HEK293T (cell line): ENCODE results near the gene TRPT1.

Experiments
- BHLHE40 ChIP-seq: fragments of 450-650 bp; IDR thresholded peaks from 2 replicates; pipeline ENCODE4 v1.6.1; 2016; ENCODE audit warnings: mild to moderate bottlenecking, moderate library complexity, borderline replicate concordance
- FOXA1 ChIP-seq: fragments of 450-650 bp; IDR thresholded peaks from 2 replicates; pipeline ENCODE4 v1.6.1; 2016; ENCODE audit warnings: mild to moderate bottlenecking
- FOXK2 ChIP-seq: fragments of 450-650 bp; IDR thresholded peaks from 2 replicates; pipeline ENCODE4 v1.6.1; 2016; ENCODE audit warnings: mild to moderate bottlenecking
- FOXM1 ChIP-seq: fragments of 450-650 bp; IDR thresholded peaks from 2 replicates; pipeline ENCODE4 v1.6.1; 2017; ENCODE audit warnings: mild to moderate bottlenecking, borderline replicate concordance
- SUZ12 ChIP-seq: fragments of 450-650 bp; IDR thresholded peaks from 2 replicates; pipeline ENCODE4 v1.6.1; 2016; ENCODE audit warnings: mild to moderate bottlenecking

GRCh38 chr11:64219354-64219684, 6.7 kb downstream of the TRPT1 start:
- TF ChIP-seq FOXM1 (no peak), FOXA1 (no peak), BHLHE40 (no peak), FOXK2 (no peak), SUZ12 (no peak)
